HepG2 (cell line): ENCODE data around the gene B4GALT5. TPM values are rescaled to one million over a fixed set of nuclear protein-coding genes. Genes with fewer than 3 reads are reported as not detected.

Experiments
- ASH2L ChIP-seq: fragments of 300-600, 200-600 bp; sonication (generic); IDR thresholded peaks from 2 replicates; pipeline ENCODE4 v1.7.0; 2017; ENCODE audit warnings: low read depth, mild to moderate bottlenecking, moderate library complexity, mixed read lengths, low read length; ENCODE audit not compliant: insufficient read length
- BCL6 ChIP-seq: IDR thresholded peaks from 2 replicates; pipeline ENCODE4 v1.6.1; 2016; ENCODE audit warnings: missing genetic modification reagents, missing compliant biosample characterization
- ELF4 ChIP-seq: sonication (generic); formaldehyde crosslinking; IDR thresholded peaks from 2 replicates; pipeline ENCODE4 v1.5.0; 2020; ENCODE audit warnings: missing genetic modification reagents, mild to moderate bottlenecking, moderate library complexity, borderline replicate concordance
- ETV5 ChIP-seq: IDR thresholded peaks from 2 replicates; pipeline ENCODE4 v1.6.1; 2018; ENCODE audit warnings: missing biosample characterization, missing genetic modification reagents, inconsistent platforms, borderline replicate concordance
- FOXA1 ChIP-seq, 2 experiments: fragments of 450-650 bp in 1 of 2; sonication (generic) in 1 of 2; formaldehyde crosslinking in 1 of 2; IDR thresholded peaks; 2 replicates each; pipeline versions ENCODE4 v1.4.0 to v1.6.1; 2016 to 2020; ENCODE audit warnings: missing genetic modification reagents in 1 of 2
- NR2F6 ChIP-seq, 2 experiments: IDR thresholded peaks; 2 replicates each; pipeline ENCODE4 v1.6.1; 2016; ENCODE audit warnings: antibody characterized with exemption in 1 of 2, mild to moderate bottlenecking in 1 of 2
- SSRP1 ChIP-seq: IDR thresholded peaks from 2 replicates; pipeline ENCODE4 v1.6.1; 2016; ENCODE audit warnings: control low read depth
- U2AF1 ChIP-seq: fragments of 200-400 bp; formaldehyde crosslinking; optimal IDR thresholded peaks from 2 replicates; pipeline ENCODE3; 2017; ENCODE audit warnings: mild to moderate bottlenecking, low read depth, low read length
- polyA plus RNA-seq, 8 experiments: library from polyadenylated mRNA; depleted of rRNA in 3 of 8; stranded (reverse) in 7 of 8; unstranded in 1 of 8; fragments of >200 nt; fragmentation: Illumina TruSeq in 4 of 8; extraction: Trizol in 4 of 8; gene quantifications; 2 replicates each; pipeline versions ENCODE4 v1.2.1 to v1.2.3, GENCODE V29; 2011 to 2016; ENCODE audit warnings: low read depth in 4 of 8, missing spikeins in 1 of 8, mixed read lengths in 1 of 8; ENCODE audit not compliant: insufficient read depth in 1 of 8
- total RNA-seq, 5 experiments: library from RNA; depleted of rRNA; stranded (reverse); fragments of >200 nt; fragmentation: Illumina TruSeq; extraction: Trizol; gene quantifications; 2 replicates each; pipeline ENCODE4 v1.2.3, GENCODE V29; 2016; ENCODE audit warnings: low read depth in 1 of 5
- TF ChIP-seq, protein P1 (sequence below): sonication (generic); formaldehyde crosslinking; IDR thresholded peaks from 2 replicates; pipeline ENCODE4 v1.5.0; 2020; ENCODE audit warnings: mild to moderate bottlenecking, missing genetic modification reagents
- TF ChIP-seq, protein P2 (sequence below): sonication (generic); formaldehyde crosslinking; IDR thresholded peaks from 2 replicates; pipeline ENCODE4 v1.5.0; 2020; ENCODE audit warnings: mild to moderate bottlenecking, missing genetic modification reagents
- TF ChIP-seq, protein P3 (sequence below): sonication (generic); formaldehyde crosslinking; IDR thresholded peaks from 2 replicates; pipeline ENCODE4 v1.4.0; 2020; ENCODE audit warnings: missing genetic modification reagents
- TF ChIP-seq, protein P4 (sequence below): sonication (generic); formaldehyde crosslinking; IDR thresholded peaks from 2 replicates; pipeline ENCODE4 v1.8.0; 2022; ENCODE audit warnings: mild to moderate bottlenecking, missing genetic modification reagents
- TF ChIP-seq, protein P5 (sequence below): sonication (generic); formaldehyde crosslinking; IDR thresholded peaks from 2 replicates; pipeline ENCODE4 v1.5.1; 2020; ENCODE audit warnings: mild to moderate bottlenecking, missing genetic modification reagents, moderate library complexity

B4GALT5 gene
- total and polyA plus RNA-seq, 2 of the 13 experiments (the other 11 are each of a cell fraction or from before 2014, with no cell fraction given) = 27.3 to 30.9 TPM

DNA sequence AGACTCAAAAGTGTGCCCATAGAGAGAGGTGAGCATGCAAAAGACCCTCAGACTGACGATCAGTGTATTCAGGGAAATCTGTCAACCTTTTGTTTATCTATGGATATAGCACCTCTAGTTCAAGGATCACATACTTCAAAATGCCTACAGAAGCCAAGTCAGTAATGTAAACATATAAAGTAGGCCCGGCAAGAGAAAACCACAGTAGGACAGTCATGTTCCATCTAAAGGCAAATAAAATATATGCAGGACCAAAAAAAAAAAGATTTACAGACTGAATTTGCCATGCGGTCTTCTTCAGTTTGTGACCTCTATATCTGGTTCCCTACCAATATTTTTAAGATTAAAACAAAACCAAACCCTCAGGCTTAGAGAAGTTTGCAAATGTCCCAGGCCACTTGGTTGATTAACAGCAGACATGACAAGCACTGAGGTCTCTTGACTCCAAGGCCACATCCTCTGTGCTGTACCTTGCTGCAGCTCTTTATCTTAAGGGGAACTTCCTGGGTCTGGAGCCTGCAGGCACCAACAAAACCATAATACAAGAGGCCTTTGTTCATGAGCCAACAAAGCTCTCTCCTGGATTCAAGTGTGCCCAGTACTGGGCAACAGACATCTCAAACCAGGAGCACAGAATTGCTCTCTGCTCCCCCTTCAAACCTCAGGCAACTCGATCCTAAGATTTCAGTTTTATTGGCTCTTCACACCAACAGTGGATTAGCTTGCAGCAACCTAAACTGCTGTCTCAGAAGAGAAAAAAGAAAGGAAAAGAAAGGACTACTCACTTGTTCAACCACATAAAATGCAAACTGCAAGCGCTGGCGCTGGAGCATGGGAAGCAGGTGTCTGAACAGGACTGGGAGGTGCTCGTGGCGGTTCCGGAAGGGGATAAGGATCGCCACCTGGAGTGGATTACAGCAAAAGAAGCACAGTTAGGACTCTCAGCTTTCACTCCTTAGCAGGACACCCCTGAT, 71.7 kb downstream of the B4GALT5 start (continued):
- TF ChIP-seq, protein P1, sequence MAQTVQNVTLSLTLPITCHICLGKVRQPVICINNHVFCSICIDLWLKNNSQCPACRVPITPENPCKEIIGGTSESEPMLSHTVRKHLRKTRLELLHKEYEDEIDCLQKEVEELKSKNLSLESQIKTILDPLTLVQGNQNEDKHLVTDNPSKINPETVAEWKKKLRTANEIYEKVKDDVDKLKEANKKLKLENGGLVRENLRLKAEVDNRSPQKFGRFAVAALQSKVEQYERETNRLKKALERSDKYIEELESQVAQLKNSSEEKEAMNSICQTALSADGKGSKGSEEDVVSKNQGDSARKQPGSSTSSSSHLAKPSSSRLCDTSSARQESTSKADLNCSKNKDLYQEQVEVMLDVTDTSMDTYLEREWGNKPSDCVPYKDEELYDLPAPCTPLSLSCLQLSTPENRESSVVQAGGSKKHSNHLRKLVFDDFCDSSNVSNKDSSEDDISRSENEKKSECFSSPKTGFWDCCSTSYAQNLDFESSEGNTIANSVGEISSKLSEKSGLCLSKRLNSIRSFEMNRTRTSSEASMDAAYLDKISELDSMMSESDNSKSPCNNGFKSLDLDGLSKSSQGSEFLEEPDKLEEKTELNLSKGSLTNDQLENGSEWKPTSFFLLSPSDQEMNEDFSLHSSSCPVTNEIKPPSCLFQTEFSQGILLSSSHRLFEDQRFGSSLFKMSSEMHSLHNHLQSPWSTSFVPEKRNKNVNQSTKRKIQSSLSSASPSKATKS (CRISPR knock-in tag) = no peak
- TF ChIP-seq, protein P2, sequence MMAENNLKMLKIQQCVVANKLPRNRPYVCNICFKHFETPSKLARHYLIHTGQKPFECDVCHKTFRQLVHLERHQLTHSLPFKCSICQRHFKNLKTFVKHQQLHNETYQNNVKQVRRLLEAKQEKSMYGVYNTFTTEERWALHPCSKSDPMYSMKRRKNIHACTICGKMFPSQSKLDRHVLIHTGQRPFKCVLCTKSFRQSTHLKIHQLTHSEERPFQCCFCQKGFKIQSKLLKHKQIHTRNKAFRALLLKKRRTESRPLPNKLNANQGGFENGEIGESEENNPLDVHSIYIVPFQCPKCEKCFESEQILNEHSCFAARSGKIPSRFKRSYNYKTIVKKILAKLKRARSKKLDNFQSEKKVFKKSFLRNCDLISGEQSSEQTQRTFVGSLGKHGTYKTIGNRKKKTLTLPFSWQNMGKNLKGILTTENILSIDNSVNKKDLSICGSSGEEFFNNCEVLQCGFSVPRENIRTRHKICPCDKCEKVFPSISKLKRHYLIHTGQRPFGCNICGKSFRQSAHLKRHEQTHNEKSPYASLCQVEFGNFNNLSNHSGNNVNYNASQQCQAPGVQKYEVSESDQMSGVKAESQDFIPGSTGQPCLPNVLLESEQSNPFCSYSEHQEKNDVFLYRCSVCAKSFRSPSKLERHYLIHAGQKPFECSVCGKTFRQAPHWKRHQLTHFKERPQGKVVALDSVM (CRISPR knock-in tag) = peak; percentile 25; the same call in 1 of the 2 replicates
- TF ChIP-seq NR2F6 (IDR thresholded peaks at IDR 0.05) (peak; percentile 12; the same call in 1 of the 2 replicates), NR2F6 (CRISPR knock-in tag; IDR thresholded peaks at IDR 0.05) (peak; percentile 58), ASH2L (peak; percentile 73), FOXA1 (IDR thresholded peaks at IDR 0.05) (0 out of 2 replicates have a peak, but pooled peaks have one; percentile 25), FOXA1 (CRISPR knock-in tag; IDR thresholded peaks at IDR 0.05) (peak; percentile 53), U2AF1 (peak; percentile 57), ELF4 (CRISPR knock-in tag) (0 out of 2 replicates have a peak, but pooled peaks have one; percentile 76), ETV5 (CRISPR knock-in tag) (peak; percentile 37; the same call in 1 of the 2 replicates), SSRP1 (0 out of 2 replicates have a peak, but pooled peaks have one; percentile 19), BCL6 (peak; percentile 74; the same call in 1 of the 2 replicates)
- TF ChIP-seq, protein P3, sequence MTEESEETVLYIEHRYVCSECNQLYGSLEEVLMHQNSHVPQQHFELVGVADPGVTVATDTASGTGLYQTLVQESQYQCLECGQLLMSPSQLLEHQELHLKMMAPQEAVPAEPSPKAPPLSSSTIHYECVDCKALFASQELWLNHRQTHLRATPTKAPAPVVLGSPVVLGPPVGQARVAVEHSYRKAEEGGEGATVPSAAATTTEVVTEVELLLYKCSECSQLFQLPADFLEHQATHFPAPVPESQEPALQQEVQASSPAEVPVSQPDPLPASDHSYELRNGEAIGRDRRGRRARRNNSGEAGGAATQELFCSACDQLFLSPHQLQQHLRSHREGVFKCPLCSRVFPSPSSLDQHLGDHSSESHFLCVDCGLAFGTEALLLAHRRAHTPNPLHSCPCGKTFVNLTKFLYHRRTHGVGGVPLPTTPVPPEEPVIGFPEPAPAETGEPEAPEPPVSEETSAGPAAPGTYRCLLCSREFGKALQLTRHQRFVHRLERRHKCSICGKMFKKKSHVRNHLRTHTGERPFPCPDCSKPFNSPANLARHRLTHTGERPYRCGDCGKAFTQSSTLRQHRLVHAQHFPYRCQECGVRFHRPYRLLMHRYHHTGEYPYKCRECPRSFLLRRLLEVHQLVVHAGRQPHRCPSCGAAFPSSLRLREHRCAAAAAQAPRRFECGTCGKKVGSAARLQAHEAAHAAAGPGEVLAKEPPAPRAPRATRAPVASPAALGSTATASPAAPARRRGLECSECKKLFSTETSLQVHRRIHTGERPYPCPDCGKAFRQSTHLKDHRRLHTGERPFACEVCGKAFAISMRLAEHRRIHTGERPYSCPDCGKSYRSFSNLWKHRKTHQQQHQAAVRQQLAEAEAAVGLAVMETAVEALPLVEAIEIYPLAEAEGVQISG (CRISPR knock-in tag) = peak; percentile 19; the same call in 1 of the 2 replicates
- TF ChIP-seq, protein P4, sequence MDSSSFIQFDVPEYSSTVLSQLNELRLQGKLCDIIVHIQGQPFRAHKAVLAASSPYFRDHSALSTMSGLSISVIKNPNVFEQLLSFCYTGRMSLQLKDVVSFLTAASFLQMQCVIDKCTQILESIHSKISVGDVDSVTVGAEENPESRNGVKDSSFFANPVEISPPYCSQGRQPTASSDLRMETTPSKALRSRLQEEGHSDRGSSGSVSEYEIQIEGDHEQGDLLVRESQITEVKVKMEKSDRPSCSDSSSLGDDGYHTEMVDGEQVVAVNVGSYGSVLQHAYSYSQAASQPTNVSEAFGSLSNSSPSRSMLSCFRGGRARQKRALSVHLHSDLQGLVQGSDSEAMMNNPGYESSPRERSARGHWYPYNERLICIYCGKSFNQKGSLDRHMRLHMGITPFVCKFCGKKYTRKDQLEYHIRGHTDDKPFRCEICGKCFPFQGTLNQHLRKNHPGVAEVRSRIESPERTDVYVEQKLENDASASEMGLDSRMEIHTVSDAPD (CRISPR knock-in tag) = peak; percentile 77; the same call in 1 of the 2 replicates
- TF ChIP-seq, protein P5, sequence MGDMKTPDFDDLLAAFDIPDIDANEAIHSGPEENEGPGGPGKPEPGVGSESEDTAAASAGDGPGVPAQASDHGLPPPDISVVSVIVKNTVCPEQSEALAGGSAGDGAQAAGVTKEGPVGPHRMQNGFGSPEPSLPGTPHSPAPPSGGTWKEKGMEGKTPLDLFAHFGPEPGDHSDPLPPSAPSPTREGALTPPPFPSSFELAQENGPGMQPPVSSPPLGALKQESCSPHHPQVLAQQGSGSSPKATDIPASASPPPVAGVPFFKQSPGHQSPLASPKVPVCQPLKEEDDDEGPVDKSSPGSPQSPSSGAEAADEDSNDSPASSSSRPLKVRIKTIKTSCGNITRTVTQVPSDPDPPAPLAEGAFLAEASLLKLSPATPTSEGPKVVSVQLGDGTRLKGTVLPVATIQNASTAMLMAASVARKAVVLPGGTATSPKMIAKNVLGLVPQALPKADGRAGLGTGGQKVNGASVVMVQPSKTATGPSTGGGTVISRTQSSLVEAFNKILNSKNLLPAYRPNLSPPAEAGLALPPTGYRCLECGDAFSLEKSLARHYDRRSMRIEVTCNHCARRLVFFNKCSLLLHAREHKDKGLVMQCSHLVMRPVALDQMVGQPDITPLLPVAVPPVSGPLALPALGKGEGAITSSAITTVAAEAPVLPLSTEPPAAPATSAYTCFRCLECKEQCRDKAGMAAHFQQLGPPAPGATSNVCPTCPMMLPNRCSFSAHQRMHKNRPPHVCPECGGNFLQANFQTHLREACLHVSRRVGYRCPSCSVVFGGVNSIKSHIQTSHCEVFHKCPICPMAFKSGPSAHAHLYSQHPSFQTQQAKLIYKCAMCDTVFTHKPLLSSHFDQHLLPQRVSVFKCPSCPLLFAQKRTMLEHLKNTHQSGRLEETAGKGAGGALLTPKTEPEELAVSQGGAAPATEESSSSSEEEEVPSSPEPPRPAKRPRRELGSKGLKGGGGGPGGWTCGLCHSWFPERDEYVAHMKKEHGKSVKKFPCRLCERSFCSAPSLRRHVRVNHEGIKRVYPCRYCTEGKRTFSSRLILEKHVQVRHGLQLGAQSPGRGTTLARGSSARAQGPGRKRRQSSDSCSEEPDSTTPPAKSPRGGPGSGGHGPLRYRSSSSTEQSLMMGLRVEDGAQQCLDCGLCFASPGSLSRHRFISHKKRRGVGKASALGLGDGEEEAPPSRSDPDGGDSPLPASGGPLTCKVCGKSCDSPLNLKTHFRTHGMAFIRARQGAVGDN (CRISPR knock-in tag) = peak; percentile 55
